ENCODE data around the gene MYL4. TPM values are rescaled to one million over a fixed set of nuclear protein-coding genes. Genes with fewer than 3 reads are reported as not detected.

MYL4 gene
- total and polyA plus RNA-seq, 2 of the 8 experiments (the other 6 are each of a cell fraction or from before 2014, with no cell fraction given) = 0.12 TPM; not detected in 1

GRCh38 chr17:47254403-47254943 lies 45.3 kb downstream of the MYL4 start (continued):
- TF ChIP-seq, protein P1, sequence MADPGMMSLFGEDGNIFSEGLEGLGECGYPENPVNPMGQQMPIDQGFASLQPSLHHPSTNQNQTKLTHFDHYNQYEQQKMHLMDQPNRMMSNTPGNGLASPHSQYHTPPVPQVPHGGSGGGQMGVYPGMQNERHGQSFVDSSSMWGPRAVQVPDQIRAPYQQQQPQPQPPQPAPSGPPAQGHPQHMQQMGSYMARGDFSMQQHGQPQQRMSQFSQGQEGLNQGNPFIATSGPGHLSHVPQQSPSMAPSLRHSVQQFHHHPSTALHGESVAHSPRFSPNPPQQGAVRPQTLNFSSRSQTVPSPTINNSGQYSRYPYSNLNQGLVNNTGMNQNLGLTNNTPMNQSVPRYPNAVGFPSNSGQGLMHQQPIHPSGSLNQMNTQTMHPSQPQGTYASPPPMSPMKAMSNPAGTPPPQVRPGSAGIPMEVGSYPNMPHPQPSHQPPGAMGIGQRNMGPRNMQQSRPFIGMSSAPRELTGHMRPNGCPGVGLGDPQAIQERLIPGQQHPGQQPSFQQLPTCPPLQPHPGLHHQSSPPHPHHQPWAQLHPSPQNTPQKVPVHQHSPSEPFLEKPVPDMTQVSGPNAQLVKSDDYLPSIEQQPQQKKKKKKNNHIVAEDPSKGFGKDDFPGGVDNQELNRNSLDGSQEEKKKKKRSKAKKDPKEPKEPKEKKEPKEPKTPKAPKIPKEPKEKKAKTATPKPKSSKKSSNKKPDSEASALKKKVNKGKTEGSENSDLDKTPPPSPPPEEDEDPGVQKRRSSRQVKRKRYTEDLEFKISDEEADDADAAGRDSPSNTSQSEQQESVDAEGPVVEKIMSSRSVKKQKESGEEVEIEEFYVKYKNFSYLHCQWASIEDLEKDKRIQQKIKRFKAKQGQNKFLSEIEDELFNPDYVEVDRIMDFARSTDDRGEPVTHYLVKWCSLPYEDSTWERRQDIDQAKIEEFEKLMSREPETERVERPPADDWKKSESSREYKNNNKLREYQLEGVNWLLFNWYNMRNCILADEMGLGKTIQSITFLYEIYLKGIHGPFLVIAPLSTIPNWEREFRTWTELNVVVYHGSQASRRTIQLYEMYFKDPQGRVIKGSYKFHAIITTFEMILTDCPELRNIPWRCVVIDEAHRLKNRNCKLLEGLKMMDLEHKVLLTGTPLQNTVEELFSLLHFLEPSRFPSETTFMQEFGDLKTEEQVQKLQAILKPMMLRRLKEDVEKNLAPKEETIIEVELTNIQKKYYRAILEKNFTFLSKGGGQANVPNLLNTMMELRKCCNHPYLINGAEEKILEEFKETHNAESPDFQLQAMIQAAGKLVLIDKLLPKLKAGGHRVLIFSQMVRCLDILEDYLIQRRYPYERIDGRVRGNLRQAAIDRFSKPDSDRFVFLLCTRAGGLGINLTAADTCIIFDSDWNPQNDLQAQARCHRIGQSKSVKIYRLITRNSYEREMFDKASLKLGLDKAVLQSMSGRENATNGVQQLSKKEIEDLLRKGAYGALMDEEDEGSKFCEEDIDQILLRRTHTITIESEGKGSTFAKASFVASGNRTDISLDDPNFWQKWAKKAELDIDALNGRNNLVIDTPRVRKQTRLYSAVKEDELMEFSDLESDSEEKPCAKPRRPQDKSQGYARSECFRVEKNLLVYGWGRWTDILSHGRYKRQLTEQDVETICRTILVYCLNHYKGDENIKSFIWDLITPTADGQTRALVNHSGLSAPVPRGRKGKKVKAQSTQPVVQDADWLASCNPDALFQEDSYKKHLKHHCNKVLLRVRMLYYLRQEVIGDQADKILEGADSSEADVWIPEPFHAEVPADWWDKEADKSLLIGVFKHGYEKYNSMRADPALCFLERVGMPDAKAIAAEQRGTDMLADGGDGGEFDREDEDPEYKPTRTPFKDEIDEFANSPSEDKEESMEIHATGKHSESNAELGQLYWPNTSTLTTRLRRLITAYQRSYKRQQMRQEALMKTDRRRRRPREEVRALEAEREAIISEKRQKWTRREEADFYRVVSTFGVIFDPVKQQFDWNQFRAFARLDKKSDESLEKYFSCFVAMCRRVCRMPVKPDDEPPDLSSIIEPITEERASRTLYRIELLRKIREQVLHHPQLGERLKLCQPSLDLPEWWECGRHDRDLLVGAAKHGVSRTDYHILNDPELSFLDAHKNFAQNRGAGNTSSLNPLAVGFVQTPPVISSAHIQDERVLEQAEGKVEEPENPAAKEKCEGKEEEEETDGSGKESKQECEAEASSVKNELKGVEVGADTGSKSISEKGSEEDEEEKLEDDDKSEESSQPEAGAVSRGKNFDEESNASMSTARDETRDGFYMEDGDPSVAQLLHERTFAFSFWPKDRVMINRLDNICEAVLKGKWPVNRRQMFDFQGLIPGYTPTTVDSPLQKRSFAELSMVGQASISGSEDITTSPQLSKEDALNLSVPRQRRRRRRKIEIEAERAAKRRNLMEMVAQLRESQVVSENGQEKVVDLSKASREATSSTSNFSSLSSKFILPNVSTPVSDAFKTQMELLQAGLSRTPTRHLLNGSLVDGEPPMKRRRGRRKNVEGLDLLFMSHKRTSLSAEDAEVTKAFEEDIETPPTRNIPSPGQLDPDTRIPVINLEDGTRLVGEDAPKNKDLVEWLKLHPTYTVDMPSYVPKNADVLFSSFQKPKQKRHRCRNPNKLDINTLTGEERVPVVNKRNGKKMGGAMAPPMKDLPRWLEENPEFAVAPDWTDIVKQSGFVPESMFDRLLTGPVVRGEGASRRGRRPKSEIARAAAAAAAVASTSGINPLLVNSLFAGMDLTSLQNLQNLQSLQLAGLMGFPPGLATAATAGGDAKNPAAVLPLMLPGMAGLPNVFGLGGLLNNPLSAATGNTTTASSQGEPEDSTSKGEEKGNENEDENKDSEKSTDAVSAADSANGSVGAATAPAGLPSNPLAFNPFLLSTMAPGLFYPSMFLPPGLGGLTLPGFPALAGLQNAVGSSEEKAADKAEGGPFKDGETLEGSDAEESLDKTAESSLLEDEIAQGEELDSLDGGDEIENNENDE (IDR thresholded peaks at IDR 0.05; ENCODE audit: insufficient replicate concordance, low read length) = no peak
- TF ChIP-seq EZH2 (IDR thresholded peaks at IDR 0.05; ENCODE audit: low read depth, low read length, severe bottlenecking) (peak; percentile 29), KDM4A (IDR thresholded peaks at IDR 0.05; ENCODE audit: low read depth, low read length, severe bottlenecking) (peak; percentile 47)
